ENCODE measurements around the gene CPNE8.

Gene CPNE8

DNA sequence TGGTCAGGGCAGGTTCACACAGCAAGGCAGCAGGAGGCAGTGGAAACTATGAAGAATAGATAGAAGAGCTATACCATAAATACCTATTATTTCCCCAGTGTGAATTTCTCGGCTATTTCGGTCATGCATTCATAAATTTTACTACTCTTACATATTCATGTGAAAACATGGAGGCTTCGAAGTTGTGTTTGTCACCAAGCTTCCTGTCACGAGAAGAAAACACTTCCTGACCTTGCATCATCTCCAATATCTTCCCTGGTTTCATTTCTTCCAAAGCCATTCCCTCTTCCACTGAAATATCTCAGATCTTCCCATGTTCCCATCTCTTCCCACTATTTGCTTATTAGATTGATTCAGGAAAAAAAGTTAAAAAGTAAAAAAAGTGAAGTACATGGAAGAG is 80.4 kb downstream of the CPNE8 start:
- Histone ChIP-seq H3K36me3 (ENCODE audit: insufficient read depth, insufficient read length, low read length) (no peaks in the 10 kb centered on the region), H3K4me3 (ENCODE audit: insufficient read length, low read depth) (no peak overlapping the region), H3K27me3 (ENCODE audit: insufficient read depth, insufficient read length) (no peaks in the 10 kb centered on the region), H3K4me1 (ENCODE audit: insufficient read depth, insufficient read length) (no peaks in the 10 kb centered on the region), H3K9me3 (ENCODE audit: insufficient read depth, low read length) (no peaks in the 10 kb centered on the region), H3K9ac (ENCODE audit: insufficient read length, low read depth) (no peak overlapping the region)
- no peak for DNase-seq (ENCODE audit: low read depth, low spot score)
- TF ChIP-seq SUZ12 (IDR thresholded peaks at IDR 0.05; ENCODE audit: extremely low read depth, insufficient read depth, insufficient read length): no peak
- no peak for TF ChIP-seq ZNF274 (IDR thresholded peaks at IDR 0.05; ENCODE audit: low read depth, low read length)
- no peak for TF ChIP-seq YY1 (IDR thresholded peaks at IDR 0.05; ENCODE audit: insufficient read depth, insufficient read length)

DNA sequence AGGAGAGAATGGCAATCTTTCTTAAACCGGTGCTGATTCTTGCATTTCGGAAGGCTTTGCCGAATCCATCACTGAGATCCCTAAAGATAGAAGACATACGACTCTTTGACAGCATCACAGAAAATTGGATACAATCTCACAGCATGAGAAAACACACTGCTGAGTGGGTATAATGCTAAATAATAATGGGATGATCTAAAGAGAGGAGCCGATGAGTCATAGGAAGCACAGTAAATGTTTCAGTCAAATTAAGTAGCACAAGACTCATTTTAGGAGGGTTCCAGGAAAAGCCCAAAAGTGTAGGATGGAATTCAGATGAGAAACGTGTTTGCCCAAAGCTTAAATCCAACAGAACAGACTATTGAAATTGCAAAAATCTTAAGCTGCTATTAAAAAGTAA is 81.7 kb downstream of the CPNE8 start:
- Histone ChIP-seq H3K9ac (ENCODE audit: insufficient read length, low read depth) (no peak overlapping the region), H3K36me3 (ENCODE audit: insufficient read depth, insufficient read length, low read length) (no peaks in the 10 kb centered on the region), H3K4me3 (ENCODE audit: insufficient read length, low read depth) (no peak overlapping the region), H3K27me3 (ENCODE audit: insufficient read depth, insufficient read length) (no peaks in the 10 kb centered on the region), H3K4me1 (ENCODE audit: insufficient read depth, insufficient read length) (no peaks in the 10 kb centered on the region), H3K9me3 (ENCODE audit: insufficient read depth, low read length) (no peaks in the 10 kb centered on the region)
- no peak for TF ChIP-seq YY1 (IDR thresholded peaks at IDR 0.05; ENCODE audit: insufficient read depth, insufficient read length)
- no peak for TF ChIP-seq ZNF274 (IDR thresholded peaks at IDR 0.05; ENCODE audit: low read depth, low read length)
- TF ChIP-seq SUZ12 (IDR thresholded peaks at IDR 0.05; ENCODE audit: extremely low read depth, insufficient read depth, insufficient read length): no peak
- no peak for DNase-seq (ENCODE audit: low read depth, low spot score)

DNA sequence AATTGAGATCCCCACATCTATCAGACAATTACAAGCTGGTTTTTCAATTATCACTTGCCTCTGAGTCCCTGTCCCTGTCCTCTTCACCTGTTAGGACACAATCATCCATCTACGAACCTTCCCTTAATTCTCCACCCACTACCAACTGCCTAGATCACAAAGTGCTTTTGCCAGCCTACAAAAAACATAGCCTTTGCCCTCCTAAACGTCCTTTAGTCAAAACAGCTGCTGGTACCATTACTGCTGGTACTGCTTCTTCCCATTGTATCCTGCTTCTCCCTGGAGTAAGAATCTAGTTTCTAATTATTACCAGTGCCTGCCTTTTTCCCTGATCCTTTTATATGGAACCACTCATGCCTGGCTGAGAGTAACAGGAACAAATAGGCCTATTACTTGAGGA is 82.1 kb downstream of the CPNE8 start:
- H3K9ac ChIP-seq (ENCODE audit: insufficient read length, low read depth): no peak overlapping the region
- no peaks in the 10 kb centered on the region for H3K4me1 ChIP-seq (ENCODE audit: insufficient read depth, insufficient read length)
- H3K4me3 ChIP-seq (ENCODE audit: insufficient read length, low read depth): no peak overlapping the region
- no peak for DNase-seq (ENCODE audit: low read depth, low spot score)
- H3K36me3 ChIP-seq (ENCODE audit: insufficient read depth, insufficient read length, low read length): no peaks in the 10 kb centered on the region
- TF ChIP-seq SUZ12 (IDR thresholded peaks at IDR 0.05; ENCODE audit: extremely low read depth, insufficient read depth, insufficient read length): no peak
- TF ChIP-seq ZNF274 (IDR thresholded peaks at IDR 0.05; ENCODE audit: low read depth, low read length): no peak
- no peak for TF ChIP-seq YY1 (IDR thresholded peaks at IDR 0.05; ENCODE audit: insufficient read depth, insufficient read length)
- no peaks in the 10 kb centered on the region for H3K9me3 ChIP-seq (ENCODE audit: insufficient read depth, low read length)
- no peaks in the 10 kb centered on the region for H3K27me3 ChIP-seq (ENCODE audit: insufficient read depth, insufficient read length)

DNA sequence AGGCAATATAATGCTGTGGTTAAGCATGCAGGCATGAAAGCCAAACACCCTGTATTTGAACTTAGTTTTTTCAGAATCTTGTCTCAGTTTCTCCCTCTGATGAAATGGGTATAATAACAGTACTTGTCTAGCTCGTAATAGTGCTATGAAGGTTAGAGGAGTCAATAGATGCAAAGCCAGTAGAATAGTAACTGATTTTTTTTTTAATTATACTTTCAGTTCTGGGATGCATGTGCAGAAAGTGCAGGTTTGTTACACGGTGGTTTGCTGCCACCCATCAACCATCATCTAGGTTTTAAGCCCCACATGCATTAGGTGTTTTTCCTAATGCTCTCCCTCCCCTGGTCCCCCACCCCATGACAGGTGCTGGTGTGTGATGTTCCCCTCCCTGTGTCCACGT is 87.4 kb downstream of the CPNE8 start:
- no peaks in the 10 kb centered on the region for H3K4me1 ChIP-seq (ENCODE audit: insufficient read depth, insufficient read length)
- H3K36me3 ChIP-seq (ENCODE audit: insufficient read depth, insufficient read length, low read length): no peaks in the 10 kb centered on the region
- no peak for DNase-seq (ENCODE audit: low read depth, low spot score)
- H3K27me3 ChIP-seq (ENCODE audit: insufficient read depth, insufficient read length): no peaks in the 10 kb centered on the region
- H3K4me3 ChIP-seq (ENCODE audit: insufficient read length, low read depth): no peak overlapping the region
- no peak overlapping the region for H3K9ac ChIP-seq (ENCODE audit: insufficient read length, low read depth)
- no peaks in the 10 kb centered on the region for H3K9me3 ChIP-seq (ENCODE audit: insufficient read depth, low read length)
- no peak for TF ChIP-seq ZNF274 (IDR thresholded peaks at IDR 0.05; ENCODE audit: low read depth, low read length)
- no peak for TF ChIP-seq SUZ12 (IDR thresholded peaks at IDR 0.05; ENCODE audit: extremely low read depth, insufficient read depth, insufficient read length)
- TF ChIP-seq YY1 (IDR thresholded peaks at IDR 0.05; ENCODE audit: insufficient read depth, insufficient read length): no peak

DNA sequence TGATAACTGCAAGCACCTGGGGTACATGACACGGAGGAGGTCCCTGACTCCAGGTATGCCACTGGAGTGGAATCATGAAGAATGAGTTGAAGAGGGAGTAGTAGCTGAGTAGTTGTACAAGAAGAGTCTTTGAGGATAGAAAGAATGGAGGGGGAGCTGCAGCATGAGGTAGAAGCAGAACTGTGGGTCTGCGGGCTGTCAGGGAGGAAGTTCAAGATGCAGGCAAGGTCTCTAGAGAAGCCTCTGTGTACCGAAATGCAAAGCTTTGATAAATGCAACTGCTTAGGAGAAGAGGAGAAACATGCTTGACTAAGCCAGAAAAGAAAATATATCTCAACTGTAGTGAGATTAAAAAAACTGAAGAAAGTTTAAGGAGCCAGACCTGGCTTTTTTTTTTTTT is 91.5 kb downstream of the CPNE8 start:
- Histone ChIP-seq H3K36me3 (ENCODE audit: insufficient read depth, insufficient read length, low read length) (no peaks in the 10 kb centered on the region), H3K9ac (ENCODE audit: insufficient read length, low read depth) (no peak overlapping the region), H3K4me3 (ENCODE audit: insufficient read length, low read depth) (no peak overlapping the region), H3K27me3 (ENCODE audit: insufficient read depth, insufficient read length) (no peaks in the 10 kb centered on the region), H3K4me1 (ENCODE audit: insufficient read depth, insufficient read length) (no peaks in the 10 kb centered on the region), H3K9me3 (ENCODE audit: insufficient read depth, low read length) (no peaks in the 10 kb centered on the region)
- DNase-seq (ENCODE audit: low read depth, low spot score): no peak
- no peak for TF ChIP-seq YY1 (IDR thresholded peaks at IDR 0.05; ENCODE audit: insufficient read depth, insufficient read length)
- no peak for TF ChIP-seq SUZ12 (IDR thresholded peaks at IDR 0.05; ENCODE audit: extremely low read depth, insufficient read depth, insufficient read length)
- TF ChIP-seq ZNF274 (IDR thresholded peaks at IDR 0.05; ENCODE audit: low read depth, low read length): no peak

DNA sequence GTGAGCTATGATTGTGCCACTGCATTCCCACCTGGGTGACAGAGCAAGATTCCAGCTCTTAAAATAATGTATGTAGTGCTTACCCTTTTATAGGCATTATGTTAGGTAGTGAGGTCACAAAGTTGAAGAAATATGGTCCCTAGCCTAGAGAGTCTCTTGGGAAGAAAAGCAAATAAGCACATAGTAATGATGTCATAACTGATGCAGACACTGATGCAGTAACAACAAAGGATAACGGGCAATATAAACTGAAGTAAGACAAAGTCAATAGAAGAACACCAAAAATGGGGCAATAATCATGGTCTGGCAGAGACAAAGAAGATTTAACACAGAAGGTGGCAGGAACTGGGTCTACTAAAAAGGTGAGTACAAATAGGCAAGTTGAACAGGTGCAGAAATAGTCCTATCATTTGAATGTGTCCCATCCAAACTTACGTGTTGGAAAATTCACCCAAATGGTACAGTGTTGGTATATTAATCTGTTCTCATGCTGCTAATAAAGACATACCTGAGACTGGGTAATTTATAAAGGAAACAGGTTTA is 93.5 kb downstream of the CPNE8 start:
- Histone ChIP-seq H3K4me3 (ENCODE audit: insufficient read length, low read depth) (no peak overlapping the region), H3K27me3 (ENCODE audit: insufficient read depth, insufficient read length) (no peaks in the 10 kb centered on the region), H3K9me3 (ENCODE audit: insufficient read depth, low read length) (no peaks in the 10 kb centered on the region), H3K4me1 (ENCODE audit: insufficient read depth, insufficient read length) (no peaks in the 10 kb centered on the region), H3K9ac (ENCODE audit: insufficient read length, low read depth) (no peak overlapping the region), H3K36me3 (ENCODE audit: insufficient read depth, insufficient read length, low read length) (no peaks in the 10 kb centered on the region)
- DNase-seq (ENCODE audit: low read depth, low spot score): no peak
- TF ChIP-seq SUZ12 (IDR thresholded peaks at IDR 0.05; ENCODE audit: extremely low read depth, insufficient read depth, insufficient read length) (no peak), YY1 (IDR thresholded peaks at IDR 0.05; ENCODE audit: insufficient read depth, insufficient read length) (no peak), ZNF274 (IDR thresholded peaks at IDR 0.05; ENCODE audit: low read depth, low read length) (no peak)

DNA sequence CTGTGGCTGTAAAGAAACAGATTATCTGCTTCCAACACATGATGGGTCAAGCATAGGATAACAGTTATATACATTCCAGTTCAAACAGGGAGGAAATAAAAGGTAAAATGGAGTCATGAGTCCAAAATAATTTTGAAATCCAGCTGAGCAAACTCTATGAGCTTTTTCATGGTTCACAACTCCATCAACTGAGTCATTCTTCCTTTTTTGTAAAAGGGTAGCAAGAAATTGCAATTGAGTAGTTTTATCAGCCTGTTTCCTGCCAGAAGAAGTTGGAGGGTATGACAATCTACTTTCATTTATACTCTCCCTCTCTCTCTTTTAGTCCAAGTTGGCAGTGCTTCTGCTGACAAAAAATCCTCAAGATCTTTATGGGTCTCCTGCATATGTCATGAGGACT is 95.6 kb downstream of the CPNE8 start:
- H3K9me3 ChIP-seq (ENCODE audit: insufficient read depth, low read length): no peaks in the 10 kb centered on the region
- no peaks in the 10 kb centered on the region for H3K27me3 ChIP-seq (ENCODE audit: insufficient read depth, insufficient read length)
- TF ChIP-seq ZNF274 (IDR thresholded peaks at IDR 0.05; ENCODE audit: low read depth, low read length) (no peak), SUZ12 (IDR thresholded peaks at IDR 0.05; ENCODE audit: extremely low read depth, insufficient read depth, insufficient read length) (no peak), YY1 (IDR thresholded peaks at IDR 0.05; ENCODE audit: insufficient read depth, insufficient read length) (no peak)
- no peak overlapping the region for H3K4me3 ChIP-seq (ENCODE audit: insufficient read length, low read depth)
- no peaks in the 10 kb centered on the region for H3K4me1 ChIP-seq (ENCODE audit: insufficient read depth, insufficient read length)
- H3K9ac ChIP-seq (ENCODE audit: insufficient read length, low read depth): no peak overlapping the region
- DNase-seq (ENCODE audit: low read depth, low spot score): no peak
- H3K36me3 ChIP-seq (ENCODE audit: insufficient read depth, insufficient read length, low read length): no peaks in the 10 kb centered on the region
